Measurements from ENCODE around the gene TECPR1.

Gene TECPR1

GRCh38 chr7:98231493-98232262 is 20.4 kb downstream of the TECPR1 start:
- DNase-seq (ENCODE audit: low read depth) = no peak
- no peak overlapping the region for H3K4me3 ChIP-seq (ENCODE audit: low read length)

GRCh38 chr7:98230746-98231471 is 21.1 kb downstream of the TECPR1 start:
- TF ChIP-seq, protein P1, sequence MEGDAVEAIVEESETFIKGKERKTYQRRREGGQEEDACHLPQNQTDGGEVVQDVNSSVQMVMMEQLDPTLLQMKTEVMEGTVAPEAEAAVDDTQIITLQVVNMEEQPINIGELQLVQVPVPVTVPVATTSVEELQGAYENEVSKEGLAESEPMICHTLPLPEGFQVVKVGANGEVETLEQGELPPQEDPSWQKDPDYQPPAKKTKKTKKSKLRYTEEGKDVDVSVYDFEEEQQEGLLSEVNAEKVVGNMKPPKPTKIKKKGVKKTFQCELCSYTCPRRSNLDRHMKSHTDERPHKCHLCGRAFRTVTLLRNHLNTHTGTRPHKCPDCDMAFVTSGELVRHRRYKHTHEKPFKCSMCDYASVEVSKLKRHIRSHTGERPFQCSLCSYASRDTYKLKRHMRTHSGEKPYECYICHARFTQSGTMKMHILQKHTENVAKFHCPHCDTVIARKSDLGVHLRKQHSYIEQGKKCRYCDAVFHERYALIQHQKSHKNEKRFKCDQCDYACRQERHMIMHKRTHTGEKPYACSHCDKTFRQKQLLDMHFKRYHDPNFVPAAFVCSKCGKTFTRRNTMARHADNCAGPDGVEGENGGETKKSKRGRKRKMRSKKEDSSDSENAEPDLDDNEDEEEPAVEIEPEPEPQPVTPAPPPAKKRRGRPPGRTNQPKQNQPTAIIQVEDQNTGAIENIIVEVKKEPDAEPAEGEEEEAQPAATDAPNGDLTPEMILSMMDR (conservative IDR thresholded peaks at IDR 0.05; ENCODE audit: low read depth, low read length) = no peak
- H3K4me3 ChIP-seq (ENCODE audit: low read length) = no peak overlapping the region
- no peak for DNase-seq (ENCODE audit: low read depth)

More at GRCh38 chr7:98231493-98232262, 20.4 kb downstream of the TECPR1 start:
- TF ChIP-seq, protein P1 (conservative IDR thresholded peaks at IDR 0.05; ENCODE audit: low read depth, low read length) = no peak

DNA sequence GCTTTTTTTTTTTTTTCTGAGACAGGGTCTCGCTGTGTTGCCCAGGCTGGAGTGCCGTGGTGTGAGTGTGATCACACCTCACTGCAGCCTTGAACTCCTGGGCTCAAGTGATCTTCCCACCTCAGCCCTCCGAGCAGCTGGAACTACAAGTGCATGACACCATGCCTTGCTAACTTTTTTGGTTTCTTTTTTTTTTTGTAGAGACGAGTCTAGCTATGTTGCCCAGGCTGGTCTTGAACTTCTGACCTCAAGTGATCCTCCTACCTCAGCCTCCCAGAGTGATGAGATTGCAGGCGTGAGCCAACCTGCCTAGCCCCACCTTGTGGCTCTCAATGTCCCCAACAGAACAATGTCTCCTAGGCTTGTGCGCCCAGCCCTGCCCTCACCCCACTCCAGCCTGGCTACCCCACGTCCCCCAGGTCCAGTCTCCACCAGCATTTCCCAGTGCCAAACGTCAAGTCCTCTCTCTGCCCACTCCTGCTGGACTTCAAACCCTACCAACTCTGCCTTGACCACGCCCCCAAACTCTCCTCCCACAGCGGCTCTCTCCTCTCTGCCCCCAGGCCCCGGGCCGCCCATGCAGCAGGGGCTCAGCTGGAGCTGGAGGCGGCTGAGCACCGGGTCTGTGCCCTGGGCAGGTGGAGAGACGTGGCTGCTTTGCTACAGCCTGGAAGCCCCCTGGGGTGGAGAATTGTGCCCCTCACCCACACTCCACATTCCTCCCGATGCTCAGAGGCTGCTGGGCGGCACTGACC is 21.9 kb downstream of the TECPR1 start:
- no peak for DNase-seq (ENCODE audit: low read depth)
- H3K4me3 ChIP-seq (ENCODE audit: low read length) = no peak overlapping the region
- TF ChIP-seq, protein P1 (conservative IDR thresholded peaks at IDR 0.05; ENCODE audit: low read depth, low read length) = no peak

DNA sequence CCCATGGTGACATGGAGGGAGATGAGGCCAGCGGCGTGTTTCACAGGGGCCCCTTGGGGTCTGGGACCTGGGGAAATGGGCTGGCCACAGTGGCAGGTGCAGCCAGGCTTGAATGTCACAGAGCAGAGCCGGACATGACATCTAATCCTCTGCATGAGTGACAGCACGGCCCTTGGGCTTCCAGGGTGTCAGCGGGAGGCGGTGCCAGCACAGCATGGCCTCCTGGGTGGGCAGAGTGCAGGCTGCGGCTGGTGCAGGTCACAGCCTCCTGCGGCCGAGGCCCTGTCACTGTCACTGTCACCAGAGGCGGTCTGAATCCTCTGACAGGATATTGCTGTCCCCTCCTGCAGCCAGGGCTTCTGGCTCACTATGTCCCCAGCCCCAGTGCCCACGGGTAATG is 22.6 kb downstream of the TECPR1 start:
- DNase-seq (ENCODE audit: low read depth) = no peak
- TF ChIP-seq, protein P1 (conservative IDR thresholded peaks at IDR 0.05; ENCODE audit: low read depth, low read length) = no peak
- no peak overlapping the region for H3K4me3 ChIP-seq (ENCODE audit: low read length)

GRCh38 chr7:98228801-98229200 is 23.2 kb downstream of the TECPR1 start:
- H3K4me3 ChIP-seq (ENCODE audit: low read length) = no peak overlapping the region
- no peak for DNase-seq (ENCODE audit: low read depth)
- TF ChIP-seq, protein P1 (conservative IDR thresholded peaks at IDR 0.05; ENCODE audit: low read depth, low read length) = no peak

- H3K4me3 ChIP-seq (ENCODE audit: low read length) = no peak overlapping the region
- TF ChIP-seq, protein P1 (conservative IDR thresholded peaks at IDR 0.05; ENCODE audit: low read depth, low read length) = no peak
- DNase-seq (ENCODE audit: low read depth) = no peak
Observed at GRCh38 chr7:98227939-98228338, 24.1 kb downstream of the TECPR1 start.

Measured in retinal pigment epithelial cell (primary cell).